Hindlimb muscle (tissue), 1 donor: Measurements from ENCODE around the gene LGR6. TPM values are rescaled to one million over a fixed set of nuclear protein-coding genes. Genes with fewer than 3 reads are reported as not detected.

Source experiments
- DNase-seq: peaks from one replicate; pipeline ENCODE4 v3.0.0-alpha.2; 2013
- polyA plus RNA-seq: library from polyadenylated mRNA; unstranded; fragments of 120-200 nt; gene quantifications from one replicate; pipeline ENCODE4 v1.2.1, GENCODE V29; 2013; ENCODE audit not compliant: insufficient read length

LGR6 gene
- polyA plus RNA-seq, 1 donor: 0.34 TPM

DNA sequence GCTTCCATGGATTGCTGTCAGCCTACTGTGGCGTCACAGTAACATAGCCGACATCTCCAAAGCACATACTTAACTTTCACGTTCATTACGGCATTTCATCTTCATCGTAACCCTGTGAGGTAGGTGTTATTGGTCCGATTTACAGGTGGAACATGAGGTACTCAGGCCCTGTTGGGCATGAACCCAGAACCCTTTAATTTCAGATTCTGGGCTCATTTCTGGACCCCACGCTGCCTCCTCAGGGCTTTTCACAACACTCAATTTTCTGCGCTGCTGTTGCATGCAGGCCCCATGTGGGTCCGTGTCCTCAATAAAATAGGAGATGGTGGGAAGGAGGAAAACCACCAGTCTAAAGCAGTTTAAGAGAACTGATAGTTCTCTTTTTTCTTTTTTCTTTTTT, 108.6 kb downstream of the LGR6 start:
- no peak for DNase-seq

DNA sequence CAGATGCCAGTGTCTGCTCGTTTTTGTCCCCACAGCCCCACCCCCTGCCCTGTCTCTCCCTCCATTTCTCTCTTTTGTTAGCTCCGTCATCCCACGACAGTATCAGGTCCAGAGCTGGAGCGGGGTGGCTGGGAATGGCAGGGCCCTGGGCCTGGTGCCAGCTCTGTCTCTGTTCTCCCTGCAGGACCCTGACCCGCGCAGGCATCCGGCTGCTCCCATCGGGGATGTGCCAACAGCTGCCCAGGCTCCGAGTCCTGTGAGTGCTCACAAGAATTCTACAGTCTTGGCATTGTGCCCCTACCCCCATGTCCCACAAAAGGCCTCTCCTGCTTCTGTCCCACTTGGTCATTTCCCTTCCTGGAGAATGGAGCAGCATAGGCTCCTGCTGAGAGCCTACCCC, 110.8 kb downstream of the LGR6 start:
- peak; percentile 26 for DNase-seq

DNA sequence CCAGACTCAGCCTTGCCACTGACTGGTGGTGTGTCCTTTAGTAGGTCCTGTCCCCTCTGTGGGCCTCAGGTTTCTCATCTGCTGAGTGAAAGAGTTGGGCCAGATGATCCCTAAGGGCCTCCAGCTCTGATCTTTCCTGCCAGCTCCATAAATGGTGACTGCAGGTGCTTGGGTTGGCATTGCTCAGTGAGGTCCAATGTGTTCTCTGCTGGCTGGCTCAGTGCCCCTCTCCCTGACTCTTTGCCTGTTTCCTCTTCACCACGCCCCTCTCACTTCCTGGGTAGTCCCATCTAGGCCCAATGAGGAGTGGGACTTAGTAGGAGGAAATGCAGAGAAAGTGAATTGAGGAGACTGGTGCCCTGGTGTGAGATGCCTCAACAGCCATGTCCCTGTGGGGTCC, 111.6 kb downstream of the LGR6 start:
- DNase-seq: no peak

DNA sequence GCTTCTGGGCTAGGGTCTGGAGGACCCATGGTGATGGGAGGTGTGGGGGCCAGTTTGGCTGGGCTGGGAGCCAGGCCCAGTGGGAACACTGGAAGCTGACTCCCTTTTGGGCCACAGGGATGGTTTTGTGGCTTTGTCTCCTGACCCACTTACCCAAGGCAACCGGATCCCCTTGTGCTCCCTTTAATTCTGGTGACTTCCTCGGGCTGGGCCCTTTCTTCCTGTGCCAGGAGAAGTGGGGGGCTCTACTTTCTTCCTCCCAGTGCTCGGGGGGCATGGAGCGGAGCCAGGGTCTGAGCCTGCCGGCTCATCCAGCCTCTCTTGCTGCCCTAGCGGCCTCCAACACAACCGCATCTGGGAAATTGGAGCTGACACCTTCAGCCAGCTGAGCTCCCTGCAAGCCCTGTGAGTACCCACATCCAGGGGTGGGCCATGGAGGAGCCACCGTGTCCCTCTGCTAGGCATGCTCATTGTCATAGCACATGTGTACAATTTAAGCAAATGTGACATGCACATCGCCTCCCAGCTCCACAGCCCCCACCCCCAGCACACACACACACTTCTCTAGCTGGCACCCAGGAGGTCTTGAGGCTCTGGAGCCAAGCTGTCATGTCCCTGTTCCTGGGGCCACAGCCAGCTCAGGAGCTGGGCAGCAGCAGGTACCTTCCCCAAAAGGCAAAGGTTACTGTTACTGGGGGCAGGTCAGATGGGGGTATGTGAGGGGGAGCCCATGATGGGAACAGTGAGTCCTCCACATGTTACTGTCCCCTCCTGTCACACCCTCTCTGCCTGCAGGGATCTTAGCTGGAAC, 113.1 kb downstream of the LGR6 start:
- DNase-seq: no peak

DNA sequence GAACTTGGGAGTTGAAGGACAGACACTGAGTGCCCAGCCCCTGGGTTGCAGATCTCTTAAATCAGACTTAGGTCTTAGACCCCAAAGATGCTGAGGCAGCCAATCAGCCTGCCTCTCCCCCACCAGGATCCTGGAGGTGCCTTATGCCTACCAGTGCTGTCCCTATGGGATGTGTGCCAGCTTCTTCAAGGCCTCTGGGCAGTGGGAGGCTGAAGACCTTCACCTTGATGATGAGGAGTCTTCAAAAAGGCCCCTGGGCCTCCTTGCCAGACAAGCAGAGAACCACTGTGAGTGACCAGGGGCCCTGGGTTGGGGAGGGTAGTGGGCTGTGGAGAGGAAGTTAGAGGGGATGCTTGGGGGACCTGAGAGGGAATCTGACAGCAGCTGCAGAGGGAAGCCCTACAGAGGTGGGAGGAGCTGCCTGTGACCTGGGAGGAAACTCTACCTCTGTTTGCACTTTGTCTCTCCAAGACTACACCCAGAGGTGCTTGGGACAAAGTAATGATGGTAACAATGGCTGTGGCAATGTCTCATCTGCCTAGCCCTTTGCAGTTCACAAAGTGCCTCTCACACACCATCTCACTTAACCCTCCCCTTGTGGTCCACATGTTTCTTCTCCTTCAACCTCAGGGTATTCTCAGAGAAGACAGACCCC, 116.6 kb downstream of the LGR6 start:
- DNase-seq: no peak

DNA sequence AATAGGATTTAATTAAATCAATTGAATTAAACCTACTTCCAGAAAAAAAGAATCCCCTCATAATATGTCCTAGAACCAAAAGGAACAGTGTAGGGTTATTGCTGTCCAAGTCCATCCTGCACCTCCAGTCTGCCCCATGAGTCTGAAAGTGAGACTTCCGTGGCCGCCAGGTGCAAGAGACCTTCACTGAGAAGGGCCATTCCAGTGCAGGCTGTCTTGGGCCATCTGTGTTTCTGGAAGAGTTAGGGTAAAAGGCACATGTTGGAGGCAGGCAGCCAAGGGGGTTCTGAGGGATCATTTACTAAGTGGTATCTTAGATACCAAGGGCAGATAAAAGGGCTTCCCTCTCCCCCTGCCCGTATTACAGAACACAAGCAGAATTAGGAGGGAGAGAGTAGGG, 117.1 kb downstream of the LGR6 start:
- DNase-seq: no peak

DNA sequence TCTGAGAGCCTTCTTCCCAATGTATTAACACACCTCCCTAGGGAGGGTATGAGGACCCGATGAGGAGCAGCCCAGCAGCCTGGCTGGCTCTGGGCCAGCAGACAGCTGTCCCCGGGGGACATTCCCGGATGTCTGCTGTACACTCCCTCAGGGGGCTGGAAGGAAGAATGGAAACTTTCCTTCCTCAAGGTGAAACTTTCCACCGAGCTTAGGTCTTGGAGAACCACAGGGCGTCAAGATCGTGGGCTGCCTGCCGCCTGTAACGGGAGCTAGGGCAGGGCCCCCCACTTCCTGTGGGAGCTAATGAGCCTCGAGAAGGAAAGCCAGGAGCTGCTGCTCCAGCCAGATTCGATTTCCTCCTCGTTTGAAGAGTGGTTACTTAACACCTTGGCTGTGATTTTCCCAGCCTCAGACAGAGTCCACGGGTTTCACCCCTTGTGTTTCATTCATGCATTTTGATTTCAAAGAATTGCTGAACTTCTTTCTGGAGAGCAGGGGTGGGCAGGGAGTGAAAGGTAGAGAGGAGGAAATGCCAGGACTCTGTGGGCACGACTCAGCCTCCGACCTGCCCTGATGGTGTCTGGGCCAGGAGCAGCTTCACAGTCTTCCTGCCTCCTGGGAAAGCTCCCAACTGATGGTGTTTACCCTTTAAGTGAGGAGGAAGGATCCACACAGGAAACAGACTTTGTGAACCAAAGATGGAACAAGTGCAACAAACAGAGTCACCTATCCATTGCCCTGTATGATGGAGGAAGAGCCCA, 118.5 kb downstream of the LGR6 start:
- no peak for DNase-seq

DNA sequence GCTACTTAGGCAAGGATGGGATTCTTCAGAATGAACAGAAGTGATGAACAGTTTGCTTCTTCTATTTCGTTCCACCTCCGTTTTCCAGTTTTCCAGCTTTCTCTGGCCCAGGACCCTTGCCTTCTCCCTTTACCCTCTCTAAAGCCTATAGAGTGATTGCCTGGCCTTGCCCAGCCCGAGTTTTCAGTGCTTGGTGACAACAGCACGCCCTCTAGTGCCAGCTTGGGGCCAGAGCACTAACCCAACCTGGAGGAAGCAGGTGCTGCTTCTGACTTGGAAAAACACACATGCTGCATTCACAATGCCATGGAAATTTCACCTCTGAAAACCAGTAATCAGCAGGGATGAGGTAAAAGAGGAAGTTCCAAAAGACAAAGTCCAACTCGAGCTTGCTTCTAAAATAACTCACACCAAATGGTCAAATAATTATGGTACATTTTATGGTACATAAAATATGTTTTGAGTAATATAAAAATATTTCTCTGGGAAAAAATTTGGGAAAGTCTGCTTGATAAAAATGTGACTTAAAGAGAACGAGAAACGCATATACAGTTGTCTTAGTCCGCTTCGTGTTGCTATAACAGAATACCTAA, 122.1 kb downstream of the LGR6 start:
- peak; percentile 72 for DNase-seq

DNA sequence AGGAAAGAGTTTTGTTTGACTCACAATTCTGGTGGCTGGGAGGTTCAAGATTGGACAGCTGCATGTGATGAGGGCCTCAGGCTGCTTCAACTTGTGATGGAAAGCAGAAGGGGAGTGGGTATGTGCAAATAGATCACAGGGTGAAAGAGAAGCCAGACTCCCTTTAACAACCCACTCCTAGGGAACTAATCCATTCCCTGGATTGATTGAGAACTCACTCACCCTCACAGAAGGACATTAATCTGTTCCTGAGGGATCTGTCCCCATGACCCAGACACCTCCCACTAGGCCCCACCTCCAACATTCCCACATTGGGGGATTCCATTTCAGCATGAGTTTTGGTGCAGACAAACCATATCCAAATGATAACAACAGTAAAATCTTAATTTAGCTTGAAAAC, 122.6 kb downstream of the LGR6 start:
- DNase-seq: no peak

DNA sequence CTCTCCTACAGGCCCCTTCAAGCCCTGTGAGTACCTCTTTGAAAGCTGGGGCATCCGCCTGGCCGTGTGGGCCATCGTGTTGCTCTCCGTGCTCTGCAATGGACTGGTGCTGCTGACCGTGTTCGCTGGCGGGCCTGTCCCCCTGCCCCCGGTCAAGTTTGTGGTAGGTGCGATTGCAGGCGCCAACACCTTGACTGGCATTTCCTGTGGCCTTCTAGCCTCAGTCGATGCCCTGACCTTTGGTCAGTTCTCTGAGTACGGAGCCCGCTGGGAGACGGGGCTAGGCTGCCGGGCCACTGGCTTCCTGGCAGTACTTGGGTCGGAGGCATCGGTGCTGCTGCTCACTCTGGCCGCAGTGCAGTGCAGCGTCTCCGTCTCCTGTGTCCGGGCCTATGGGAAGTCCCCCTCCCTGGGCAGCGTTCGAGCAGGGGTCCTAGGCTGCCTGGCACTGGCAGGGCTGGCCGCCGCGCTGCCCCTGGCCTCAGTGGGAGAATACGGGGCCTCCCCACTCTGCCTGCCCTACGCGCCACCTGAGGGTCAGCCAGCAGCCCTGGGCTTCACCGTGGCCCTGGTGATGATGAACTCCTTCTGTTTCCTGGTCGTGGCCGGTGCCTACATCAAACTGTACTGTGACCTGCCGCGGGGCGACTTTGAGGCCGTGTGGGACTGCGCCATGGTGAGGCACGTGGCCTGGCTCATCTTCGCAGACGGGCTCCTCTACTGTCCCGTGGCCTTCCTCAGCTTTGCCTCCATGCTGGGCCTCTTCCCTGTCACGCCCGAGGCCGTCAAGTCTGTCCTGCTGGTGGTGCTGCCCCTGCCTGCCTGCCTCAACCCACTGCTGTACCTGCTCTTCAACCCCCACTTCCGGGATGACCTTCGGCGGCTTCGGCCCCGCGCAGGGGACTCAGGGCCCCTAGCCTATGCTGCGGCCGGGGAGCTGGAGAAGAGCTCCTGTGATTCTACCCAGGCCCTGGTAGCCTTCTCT, 124.6 kb downstream of the LGR6 start:
- no peak for DNase-seq

DNA sequence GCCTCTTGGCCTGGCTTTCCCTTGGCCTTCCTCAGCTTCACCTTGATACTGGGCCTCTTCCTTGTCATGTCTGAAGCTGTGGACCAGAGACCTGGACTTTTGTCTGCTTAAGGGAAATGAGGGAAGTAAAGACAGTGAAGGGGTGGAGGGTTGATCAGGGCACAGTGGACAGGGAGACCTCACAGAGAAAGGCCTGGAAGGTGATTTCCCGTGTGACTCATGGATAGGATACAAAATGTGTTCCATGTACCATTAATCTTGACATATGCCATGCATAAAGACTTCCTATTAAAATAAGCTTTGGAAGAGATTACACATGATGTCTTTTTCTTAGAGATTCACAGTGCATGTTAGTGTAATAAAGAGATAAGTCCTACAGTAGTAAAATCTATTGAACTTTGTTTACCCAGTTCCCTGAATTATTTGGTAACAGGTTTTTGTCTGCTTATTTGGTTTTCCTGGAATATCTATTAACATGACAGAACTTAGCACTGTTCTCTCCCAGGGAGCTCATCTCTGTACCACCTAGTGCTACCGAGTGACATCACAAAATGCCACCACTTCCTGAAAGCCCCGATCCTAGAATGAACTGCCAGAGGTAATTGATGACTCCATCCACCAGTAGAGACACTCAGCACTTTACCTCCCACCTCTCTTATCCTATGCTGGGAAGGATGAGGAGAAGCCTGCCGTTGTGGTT, 125.9 kb downstream of the LGR6 start:
- DNase-seq: no peak

DNA sequence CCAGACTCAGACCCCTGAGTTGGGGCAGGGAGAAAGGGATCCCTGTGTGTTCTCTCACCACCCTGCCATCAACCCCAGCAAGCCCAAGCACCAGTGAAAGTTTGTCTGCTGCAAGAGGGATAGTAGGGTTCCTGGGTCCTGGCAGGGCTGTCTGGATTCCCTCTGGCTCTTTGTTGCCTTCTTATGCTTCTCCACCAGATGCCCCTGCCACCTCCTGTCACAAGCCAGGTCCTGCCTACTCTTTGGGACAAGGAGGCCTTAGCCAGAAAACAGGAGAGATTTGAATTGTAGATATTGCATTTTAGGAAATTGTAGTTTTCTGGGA, 126.4 kb downstream of the LGR6 start:
- no peak for DNase-seq

DNA sequence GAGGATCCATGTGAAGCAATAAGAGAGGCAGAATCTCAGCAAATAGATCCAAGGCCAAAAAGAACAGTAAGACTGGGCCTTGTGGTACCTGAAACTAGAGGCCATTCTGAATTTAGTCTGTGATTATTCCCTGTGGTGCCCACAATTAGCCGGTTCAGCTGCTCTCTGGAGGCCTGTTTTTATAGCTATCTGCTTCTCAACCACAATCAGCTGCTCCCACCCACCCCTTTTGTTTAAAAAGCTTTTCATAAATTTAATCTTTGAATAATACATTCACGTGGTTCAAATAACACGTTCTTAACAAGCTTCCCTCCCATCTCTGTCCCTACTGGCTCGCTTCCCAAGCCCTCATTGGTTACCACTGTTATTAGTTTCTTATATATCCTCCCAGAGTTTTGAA, 130.1 kb downstream of the LGR6 start:
- DNase-seq: no peak

DNA sequence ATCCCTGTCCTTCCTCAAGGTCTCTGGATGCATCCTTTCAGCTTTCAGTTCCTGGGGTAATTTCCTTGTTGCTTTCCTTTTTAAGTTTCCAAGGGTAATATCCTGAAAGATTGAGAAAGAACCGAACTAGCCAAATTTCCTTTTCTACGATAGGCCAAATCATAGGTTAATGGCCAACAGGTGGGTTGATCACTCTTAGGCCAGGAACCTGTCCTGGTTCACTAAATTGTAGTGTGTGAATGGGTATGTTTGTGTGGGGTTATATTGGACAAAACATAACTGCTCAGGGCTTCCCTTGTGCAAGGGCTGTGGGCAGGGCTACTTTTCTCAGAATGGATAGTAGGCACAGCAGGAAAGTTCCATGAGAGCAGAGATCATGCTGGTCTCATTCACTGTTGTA, 131.0 kb downstream of the LGR6 start:
- DNase-seq: no peak

DNA sequence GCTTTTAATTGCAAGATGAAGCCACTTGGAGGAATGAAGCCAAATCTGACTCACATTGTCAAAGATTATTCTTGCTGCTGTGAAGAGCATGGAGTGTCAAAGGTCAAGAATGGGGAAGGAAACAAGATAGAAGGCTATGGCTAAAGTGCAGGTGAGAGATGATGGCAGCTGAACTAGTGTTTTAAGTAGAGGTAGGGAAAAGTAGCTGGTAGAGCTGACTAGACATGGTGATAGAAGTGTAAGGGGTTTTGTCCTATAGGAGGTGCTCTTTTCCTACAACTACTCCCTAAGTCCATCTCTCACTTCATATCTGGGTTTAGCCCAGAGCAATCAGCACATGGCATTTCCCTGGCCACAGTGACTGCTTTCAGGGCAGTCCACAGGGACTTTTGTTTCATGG, 136.3 kb downstream of the LGR6 start:
- no peak for DNase-seq

DNA sequence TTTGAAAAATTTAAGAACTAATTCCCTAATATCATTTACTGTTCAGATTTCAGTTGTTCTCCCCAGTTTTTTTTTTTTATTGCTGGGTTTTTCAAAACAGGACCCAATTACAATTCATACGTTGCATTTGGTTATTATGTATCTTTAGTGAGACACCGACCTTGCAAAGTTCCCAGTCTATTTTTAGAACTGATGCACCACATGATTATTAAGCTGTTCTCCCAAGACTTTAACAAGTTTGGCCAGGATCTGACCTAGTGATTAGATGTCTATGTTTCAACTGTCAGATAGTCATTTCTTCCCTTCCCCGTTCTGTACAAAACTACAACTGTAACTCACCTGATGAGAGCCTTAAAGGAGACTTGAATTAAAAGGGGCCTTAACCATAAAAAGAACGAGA, 140.3 kb downstream of the LGR6 start:
- no peak for DNase-seq

DNA sequence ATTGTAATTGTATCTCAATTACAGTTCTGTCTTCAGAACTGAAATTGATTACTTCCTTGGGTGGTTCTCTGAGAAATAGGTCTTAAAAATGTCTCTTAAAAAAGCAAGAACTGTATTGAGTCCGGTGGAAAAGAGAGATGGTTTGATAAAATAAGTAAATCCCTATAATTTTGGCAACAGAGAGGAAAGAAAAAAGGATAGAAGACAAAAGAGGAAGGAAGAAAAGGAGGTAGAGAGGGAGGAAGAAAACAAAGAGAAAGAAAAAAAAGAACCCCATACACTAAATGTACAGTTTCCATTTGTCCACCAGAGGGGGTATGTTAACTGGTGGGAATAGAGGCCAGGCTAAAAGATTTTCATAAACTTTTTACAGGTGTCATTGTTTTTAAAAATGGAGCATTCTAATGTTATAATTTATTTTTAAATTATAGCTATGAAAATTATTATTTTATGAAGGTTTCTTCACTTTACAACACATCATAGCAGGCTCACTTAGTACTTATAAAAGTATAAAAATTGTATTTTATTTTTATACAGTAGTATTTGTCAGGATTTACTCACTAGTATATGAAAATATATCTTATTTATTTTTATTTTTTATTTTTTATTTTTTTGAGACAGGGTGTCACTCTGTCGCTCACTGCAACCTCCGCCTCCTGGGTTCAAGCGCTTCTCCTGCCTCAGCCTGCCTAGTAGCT, 150.2 kb downstream of the LGR6 start:
- DNase-seq: no peak

DNA sequence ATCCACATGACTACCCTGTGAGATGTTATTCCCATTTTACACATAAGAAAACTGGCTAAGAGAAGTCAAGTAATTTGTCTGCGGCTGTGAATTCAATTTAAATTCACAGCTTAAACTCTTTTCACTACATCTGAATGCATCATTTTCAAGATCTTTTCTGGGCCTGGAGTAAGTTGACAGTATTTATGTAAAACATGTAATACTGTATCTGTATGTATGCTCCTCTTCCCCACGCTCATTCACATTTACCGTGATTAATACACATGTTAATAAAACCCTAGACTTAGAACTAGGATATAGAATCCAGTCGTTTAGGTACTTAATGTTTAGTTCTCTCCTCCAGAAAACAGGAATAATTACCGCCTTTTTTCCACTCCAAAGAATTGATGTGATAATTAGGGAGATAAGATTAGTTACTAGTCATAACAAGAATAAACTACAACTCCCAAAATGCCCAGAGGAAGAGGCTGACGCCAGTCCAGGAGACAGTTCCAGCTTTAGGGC, 154.5 kb downstream of the LGR6 start:
- no peak for DNase-seq

DNA sequence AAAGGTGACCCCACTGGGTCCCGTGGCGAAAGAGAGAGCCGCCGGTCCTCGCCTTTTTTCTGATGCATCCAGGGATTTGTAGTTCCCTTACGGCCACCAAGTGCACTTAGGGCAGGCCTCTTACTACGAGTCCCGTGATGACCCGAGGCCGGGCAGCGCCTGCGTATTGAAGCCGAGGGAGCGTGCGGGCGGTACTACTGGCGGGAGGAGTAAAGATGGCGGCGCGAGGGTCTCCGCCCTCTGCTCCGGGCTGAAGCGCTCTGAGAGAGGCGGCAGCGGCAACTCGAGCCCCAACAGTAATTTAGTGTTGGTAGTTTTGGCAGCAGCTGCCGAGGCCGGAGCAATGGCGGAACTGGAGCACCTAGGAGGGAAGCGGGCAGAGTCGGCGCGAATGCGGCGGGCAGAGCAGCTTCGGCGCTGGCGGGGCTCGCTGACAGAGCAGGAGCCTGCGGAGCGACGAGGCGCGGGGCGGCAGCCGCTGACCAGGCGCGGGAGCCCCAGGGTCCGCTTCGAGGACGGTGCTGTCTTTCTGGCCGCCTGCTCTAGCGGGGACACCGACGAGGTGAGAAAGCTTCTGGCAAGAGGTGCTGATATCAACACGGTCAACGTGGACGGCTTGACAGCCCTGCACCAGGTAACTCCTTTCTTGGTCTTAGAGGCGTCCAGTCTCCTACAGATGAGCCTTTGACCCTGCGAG, 155.1 kb downstream of the LGR6 start, which contains the start of gene PPP1R12B:
Gene PPP1R12B (plus strand): TSS at position 191 of the 697 bp plus-strand sequence. CDS start 153 bp downstream, at position 344.
- DNase-seq: peak; percentile 98
